Keratinocyte (primary cell): Measurements from ENCODE around the gene ADCY10.

ENCODE experiments used
- CTCF ChIP-seq, 3 experiments: IDR thresholded peaks in 1 of 3; conservative IDR thresholded peaks in 1 of 3; optimal IDR thresholded peaks in 1 of 3; 2 replicates in 2 of 3; 3 replicates in 1 of 3; pipeline versions ENCODE3 to v1.5.1; 2011; ENCODE audit warnings: low read length in 3 of 3, mild to moderate bottlenecking in 3 of 3, moderate library complexity in 2 of 3, control low read depth in 1 of 3, inconsistent platforms in 1 of 3; ENCODE audit not compliant: insufficient read depth in 2 of 3; ENCODE audit errors: extremely low read depth in 1 of 3
- EZH2 ChIP-seq: IDR thresholded peaks from one replicate; pipeline ENCODE4 v1.6.1; 2012; ENCODE audit warnings: inconsistent platforms, mild to moderate bottlenecking, low read length, moderate library complexity

GRCh38 chr1:167912294-167912693 lies 1.6 kb downstream of the ADCY10 start:
- TF ChIP-seq CTCF (optimal IDR thresholded peaks at IDR 0.05 in 1 of 3, IDR thresholded peaks at IDR 0.05 in 1 of 3, conservative IDR thresholded peaks at IDR 0.05 in 1 of 3; ENCODE audit: extremely low read depth in 1 of 3, insufficient read depth in 2 of 3, low read length in 3 of 3) (no peak), EZH2 (no peak)
